Measurements from ENCODE around the gene DKC1.

The DKC1 gene

DNA sequence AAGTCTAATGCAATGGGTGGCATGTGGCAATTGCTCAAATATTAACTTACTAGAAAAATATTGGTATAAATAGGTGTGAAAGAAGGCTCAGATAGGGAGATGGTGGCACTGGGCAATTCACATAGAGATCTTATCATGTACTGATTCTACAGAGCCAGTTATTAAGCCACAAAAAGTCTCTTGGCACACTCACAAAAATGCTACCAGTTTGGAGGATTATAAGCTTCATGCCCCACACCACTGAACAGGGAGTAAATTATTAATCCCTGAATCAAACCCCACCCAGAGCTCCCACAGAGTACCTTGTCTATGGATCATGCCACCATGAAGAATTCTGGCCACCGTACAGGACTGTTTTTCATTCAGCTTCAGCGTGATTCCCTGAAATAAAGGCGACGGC lies 28.8 kb downstream of the DKC1 start:
- no peak for TF ChIP-seq OSR1 (CRISPR knock-in tag; IDR thresholded peaks at IDR 0.05)
- no peak for TF ChIP-seq RARB (CRISPR knock-in tag; IDR thresholded peaks at IDR 0.05)
- no peak for TF ChIP-seq SNAI2 (CRISPR knock-in tag; IDR thresholded peaks at IDR 0.05)
- no peak for TF ChIP-seq BACH2 (CRISPR knock-in tag; IDR thresholded peaks at IDR 0.05; ENCODE audit: borderline replicate concordance)
- TF ChIP-seq TCF4 (CRISPR knock-in tag; IDR thresholded peaks at IDR 0.05; ENCODE audit: borderline replicate concordance): no peak
- no peak for TF ChIP-seq ZFP3 (CRISPR knock-in tag; IDR thresholded peaks at IDR 0.05)
- no peak for ATAC-seq

DNA sequence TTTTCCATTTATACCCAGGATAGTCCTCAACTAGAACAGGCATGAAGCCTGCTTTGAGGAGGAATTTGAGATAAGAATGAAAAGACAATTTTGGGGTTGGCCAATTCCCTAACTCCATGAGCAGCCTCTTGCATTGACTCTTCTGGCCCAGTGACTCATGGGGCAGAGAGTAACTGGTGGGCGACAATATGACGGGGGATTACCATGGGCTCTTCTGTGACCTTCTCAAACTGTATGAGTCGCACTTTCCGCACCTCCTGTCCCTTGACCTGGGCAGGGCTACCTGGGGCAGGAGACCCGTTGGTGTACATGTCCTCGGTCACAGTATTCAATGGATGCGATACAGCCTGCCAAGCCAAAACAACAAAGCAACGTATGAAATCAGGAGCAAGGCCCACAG lies 29.3 kb downstream of the DKC1 start:
- TF ChIP-seq ZNF565 (CRISPR knock-in tag; conservative IDR thresholded peaks at IDR 0.05; ENCODE audit: low read depth) (no peak), BACH2 (CRISPR knock-in tag; IDR thresholded peaks at IDR 0.05; ENCODE audit: borderline replicate concordance) (no peak), ZNF8 (CRISPR knock-in tag; IDR thresholded peaks at IDR 0.05) (no peak), OSR1 (CRISPR knock-in tag; IDR thresholded peaks at IDR 0.05) (no peak), ZC3H10 (CRISPR knock-in tag; IDR thresholded peaks at IDR 0.05) (no peak), GLIS3 (CRISPR knock-in tag; IDR thresholded peaks at IDR 0.05) (no peak), CSDC2 (CRISPR knock-in tag; IDR thresholded peaks at IDR 0.05) (no peak), ZNF70 (CRISPR knock-in tag; IDR thresholded peaks at IDR 0.05) (no peak), ZFP3 (CRISPR knock-in tag; IDR thresholded peaks at IDR 0.05) (no peak), ESRRG (CRISPR knock-in tag; IDR thresholded peaks at IDR 0.05) (no peak), RARB (CRISPR knock-in tag; IDR thresholded peaks at IDR 0.05) (no peak), ARNTL (CRISPR knock-in tag; IDR thresholded peaks at IDR 0.05; ENCODE audit: borderline replicate concordance, low read depth) (no peak), ISL1 (CRISPR knock-in tag; IDR thresholded peaks at IDR 0.05) (no peak), ZFP30 (CRISPR knock-in tag; IDR thresholded peaks at IDR 0.05) (no peak)
- TF ChIP-seq, protein P1, sequence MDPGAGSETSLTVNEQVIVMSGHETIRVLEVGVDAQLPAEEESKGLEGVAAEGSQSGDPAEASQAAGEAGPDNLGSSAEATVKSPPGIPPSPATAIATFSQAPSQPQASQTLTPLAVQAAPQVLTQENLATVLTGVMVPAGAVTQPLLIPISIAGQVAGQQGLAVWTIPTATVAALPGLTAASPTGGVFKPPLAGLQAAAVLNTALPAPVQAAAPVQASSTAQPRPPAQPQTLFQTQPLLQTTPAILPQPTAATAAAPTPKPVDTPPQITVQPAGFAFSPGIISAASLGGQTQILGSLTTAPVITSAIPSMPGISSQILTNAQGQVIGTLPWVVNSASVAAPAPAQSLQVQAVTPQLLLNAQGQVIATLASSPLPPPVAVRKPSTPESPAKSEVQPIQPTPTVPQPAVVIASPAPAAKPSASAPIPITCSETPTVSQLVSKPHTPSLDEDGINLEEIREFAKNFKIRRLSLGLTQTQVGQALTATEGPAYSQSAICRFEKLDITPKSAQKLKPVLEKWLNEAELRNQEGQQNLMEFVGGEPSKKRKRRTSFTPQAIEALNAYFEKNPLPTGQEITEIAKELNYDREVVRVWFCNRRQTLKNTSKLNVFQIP (CRISPR knock-in tag; IDR thresholded peaks at IDR 0.05; ENCODE audit: borderline replicate concordance, low read depth): no peak
- TF ChIP-seq, protein P2, sequence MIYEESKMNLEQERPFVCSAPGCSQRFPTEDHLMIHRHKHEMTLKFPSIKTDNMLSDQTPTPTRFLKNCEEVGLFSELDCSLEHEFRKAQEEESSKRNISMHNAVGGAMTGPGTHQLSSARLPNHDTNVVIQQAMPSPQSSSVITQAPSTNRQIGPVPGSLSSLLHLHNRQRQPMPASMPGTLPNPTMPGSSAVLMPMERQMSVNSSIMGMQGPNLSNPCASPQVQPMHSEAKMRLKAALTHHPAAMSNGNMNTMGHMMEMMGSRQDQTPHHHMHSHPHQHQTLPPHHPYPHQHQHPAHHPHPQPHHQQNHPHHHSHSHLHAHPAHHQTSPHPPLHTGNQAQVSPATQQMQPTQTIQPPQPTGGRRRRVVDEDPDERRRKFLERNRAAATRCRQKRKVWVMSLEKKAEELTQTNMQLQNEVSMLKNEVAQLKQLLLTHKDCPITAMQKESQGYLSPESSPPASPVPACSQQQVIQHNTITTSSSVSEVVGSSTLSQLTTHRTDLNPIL (CRISPR knock-in tag; IDR thresholded peaks at IDR 0.05; ENCODE audit: low read depth): no peak
- TF ChIP-seq, protein P3, sequence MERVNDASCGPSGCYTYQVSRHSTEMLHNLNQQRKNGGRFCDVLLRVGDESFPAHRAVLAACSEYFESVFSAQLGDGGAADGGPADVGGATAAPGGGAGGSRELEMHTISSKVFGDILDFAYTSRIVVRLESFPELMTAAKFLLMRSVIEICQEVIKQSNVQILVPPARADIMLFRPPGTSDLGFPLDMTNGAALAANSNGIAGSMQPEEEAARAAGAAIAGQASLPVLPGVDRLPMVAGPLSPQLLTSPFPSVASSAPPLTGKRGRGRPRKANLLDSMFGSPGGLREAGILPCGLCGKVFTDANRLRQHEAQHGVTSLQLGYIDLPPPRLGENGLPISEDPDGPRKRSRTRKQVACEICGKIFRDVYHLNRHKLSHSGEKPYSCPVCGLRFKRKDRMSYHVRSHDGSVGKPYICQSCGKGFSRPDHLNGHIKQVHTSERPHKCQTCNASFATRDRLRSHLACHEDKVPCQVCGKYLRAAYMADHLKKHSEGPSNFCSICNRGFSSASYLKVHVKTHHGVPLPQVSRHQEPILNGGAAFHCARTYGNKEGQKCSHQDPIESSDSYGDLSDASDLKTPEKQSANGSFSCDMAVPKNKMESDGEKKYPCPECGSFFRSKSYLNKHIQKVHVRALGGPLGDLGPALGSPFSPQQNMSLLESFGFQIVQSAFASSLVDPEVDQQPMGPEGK (CRISPR knock-in tag; IDR thresholded peaks at IDR 0.05; ENCODE audit: borderline replicate concordance): no peak
- TF ChIP-seq, protein P4, sequence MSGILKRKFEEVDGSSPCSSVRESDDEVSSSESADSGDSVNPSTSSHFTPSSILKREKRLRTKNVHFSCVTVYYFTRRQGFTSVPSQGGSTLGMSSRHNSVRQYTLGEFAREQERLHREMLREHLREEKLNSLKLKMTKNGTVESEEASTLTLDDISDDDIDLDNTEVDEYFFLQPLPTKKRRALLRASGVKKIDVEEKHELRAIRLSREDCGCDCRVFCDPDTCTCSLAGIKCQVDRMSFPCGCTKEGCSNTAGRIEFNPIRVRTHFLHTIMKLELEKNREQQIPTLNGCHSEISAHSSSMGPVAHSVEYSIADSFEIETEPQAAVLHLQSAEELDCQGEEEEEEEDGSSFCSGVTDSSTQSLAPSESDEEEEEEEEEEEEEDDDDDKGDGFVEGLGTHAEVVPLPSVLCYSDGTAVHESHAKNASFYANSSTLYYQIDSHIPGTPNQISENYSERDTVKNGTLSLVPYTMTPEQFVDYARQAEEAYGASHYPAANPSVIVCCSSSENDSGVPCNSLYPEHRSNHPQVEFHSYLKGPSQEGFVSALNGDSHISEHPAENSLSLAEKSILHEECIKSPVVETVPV (CRISPR knock-in tag; IDR thresholded peaks at IDR 0.05): no peak
- ATAC-seq: no peak

DNA sequence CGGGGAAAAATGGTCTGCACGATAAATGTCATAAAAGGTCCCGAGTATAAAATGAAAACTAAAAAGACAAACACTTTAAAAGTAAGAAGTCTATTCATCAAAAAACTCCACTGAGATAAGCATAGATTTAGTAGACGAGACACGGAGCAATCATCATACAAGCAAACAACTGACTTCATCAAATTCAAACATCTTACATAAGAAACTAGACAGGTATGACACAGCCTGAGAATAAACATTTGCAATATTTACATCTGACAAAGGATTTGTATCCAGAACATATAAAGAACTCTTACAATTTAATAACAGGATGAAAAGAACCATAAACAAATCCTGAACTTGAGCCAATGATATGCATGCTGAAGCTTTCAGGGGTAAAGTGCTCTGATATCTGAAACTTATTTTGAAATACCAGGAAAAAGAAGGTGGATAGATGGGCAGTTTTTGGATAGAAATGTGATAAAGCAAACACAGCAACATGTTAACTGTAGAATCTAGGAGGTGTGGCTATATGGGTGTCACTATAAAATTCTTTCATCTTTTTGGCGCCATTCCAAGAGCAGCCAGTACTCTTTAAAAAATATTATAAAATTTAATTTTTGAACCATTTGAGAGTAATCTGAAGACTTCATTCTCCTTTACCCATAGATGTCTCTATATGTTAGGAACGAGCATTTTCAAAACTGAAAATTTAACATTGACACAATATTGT lies 30.6 kb downstream of the DKC1 start:
- no peak for ATAC-seq
- TF ChIP-seq TCF4 (CRISPR knock-in tag; IDR thresholded peaks at IDR 0.05; ENCODE audit: borderline replicate concordance): no peak
- no peak for TF ChIP-seq PPARA (CRISPR knock-in tag; IDR thresholded peaks at IDR 0.05; ENCODE audit: borderline replicate concordance)
- TF ChIP-seq, protein P3 (CRISPR knock-in tag; IDR thresholded peaks at IDR 0.05; ENCODE audit: borderline replicate concordance): no peak
- TF ChIP-seq ZNF70 (CRISPR knock-in tag; IDR thresholded peaks at IDR 0.05): no peak
- TF ChIP-seq, protein P1 (CRISPR knock-in tag; IDR thresholded peaks at IDR 0.05; ENCODE audit: borderline replicate concordance, low read depth): no peak
- TF ChIP-seq SNAI2 (CRISPR knock-in tag; IDR thresholded peaks at IDR 0.05): no peak
- no peak for TF ChIP-seq ISL1 (CRISPR knock-in tag; IDR thresholded peaks at IDR 0.05)
- TF ChIP-seq ZNF565 (CRISPR knock-in tag; conservative IDR thresholded peaks at IDR 0.05; ENCODE audit: low read depth): no peak
- no peak for TF ChIP-seq BACH2 (CRISPR knock-in tag; IDR thresholded peaks at IDR 0.05; ENCODE audit: borderline replicate concordance)
- no peak for TF ChIP-seq ZFP3 (CRISPR knock-in tag; IDR thresholded peaks at IDR 0.05)
- TF ChIP-seq CSDC2 (CRISPR knock-in tag; IDR thresholded peaks at IDR 0.05): no peak
- TF ChIP-seq OSR1 (CRISPR knock-in tag; IDR thresholded peaks at IDR 0.05): no peak
- no peak for TF ChIP-seq ESRRG (CRISPR knock-in tag; IDR thresholded peaks at IDR 0.05)
- TF ChIP-seq, protein P5, sequence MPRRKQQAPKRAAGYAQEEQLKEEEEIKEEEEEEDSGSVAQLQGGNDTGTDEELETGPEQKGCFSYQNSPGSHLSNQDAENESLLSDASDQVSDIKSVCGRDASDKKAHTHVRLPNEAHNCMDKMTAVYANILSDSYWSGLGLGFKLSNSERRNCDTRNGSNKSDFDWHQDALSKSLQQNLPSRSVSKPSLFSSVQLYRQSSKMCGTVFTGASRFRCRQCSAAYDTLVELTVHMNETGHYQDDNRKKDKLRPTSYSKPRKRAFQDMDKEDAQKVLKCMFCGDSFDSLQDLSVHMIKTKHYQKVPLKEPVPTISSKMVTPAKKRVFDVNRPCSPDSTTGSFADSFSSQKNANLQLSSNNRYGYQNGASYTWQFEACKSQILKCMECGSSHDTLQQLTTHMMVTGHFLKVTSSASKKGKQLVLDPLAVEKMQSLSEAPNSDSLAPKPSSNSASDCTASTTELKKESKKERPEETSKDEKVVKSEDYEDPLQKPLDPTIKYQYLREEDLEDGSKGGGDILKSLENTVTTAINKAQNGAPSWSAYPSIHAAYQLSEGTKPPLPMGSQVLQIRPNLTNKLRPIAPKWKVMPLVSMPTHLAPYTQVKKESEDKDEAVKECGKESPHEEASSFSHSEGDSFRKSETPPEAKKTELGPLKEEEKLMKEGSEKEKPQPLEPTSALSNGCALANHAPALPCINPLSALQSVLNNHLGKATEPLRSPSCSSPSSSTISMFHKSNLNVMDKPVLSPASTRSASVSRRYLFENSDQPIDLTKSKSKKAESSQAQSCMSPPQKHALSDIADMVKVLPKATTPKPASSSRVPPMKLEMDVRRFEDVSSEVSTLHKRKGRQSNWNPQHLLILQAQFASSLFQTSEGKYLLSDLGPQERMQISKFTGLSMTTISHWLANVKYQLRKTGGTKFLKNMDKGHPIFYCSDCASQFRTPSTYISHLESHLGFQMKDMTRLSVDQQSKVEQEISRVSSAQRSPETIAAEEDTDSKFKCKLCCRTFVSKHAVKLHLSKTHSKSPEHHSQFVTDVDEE (CRISPR knock-in tag; IDR thresholded peaks at IDR 0.05): no peak
- no peak for TF ChIP-seq GLIS3 (CRISPR knock-in tag; IDR thresholded peaks at IDR 0.05)
